IMR-90 (cell line): ENCODE results near the gene KRIT1. TPM values are rescaled to one million over a fixed set of nuclear protein-coding genes. Genes with fewer than 3 reads are reported as not detected.

ENCODE experiments used
- ATAC-seq: fragments of 200-7000 bp; cut with Tn5 transposase; 2 replicates; pipeline ENCODE4 v1.9.1; 2020; ENCODE audit warnings: low read depth, mild to moderate bottlenecking, moderate library complexity
- BruUV-seq: library from RNA; stranded (reverse); fragments of 400-500 nt; replicated peaks from 2 replicates; lab custom pipeline; 2021; lab: Mats Ljungman, UMichigan
- CTCF ChIA-PET: fragments of 300-600 bp; formaldehyde crosslinking; extraction: SDS; loops from one replicate; lab custom pipeline; 2021; ENCODE audit warnings: antibody characterized with exemption; lab: Yijun Ruan, JAX
- POLR2A ChIA-PET: fragments of 300-600 bp; sonication (Branson Sonifier 250); formaldehyde crosslinking; loops from one replicate; lab custom pipeline; 2022; ENCODE audit warnings: antibody characterized with exemption; ENCODE audit not compliant: unreplicated experiment; lab: Charles Lee
- DNase-seq: peaks from one replicate; pipeline ENCODE4 v3.0.0; 2013
- H2AFZ ChIP-seq: replicated peaks from 2 replicates; pipeline ENCODE3; 2013; ENCODE audit warnings: low read length, mild to moderate bottlenecking; ENCODE audit not compliant: poor library complexity
- H2AK5ac ChIP-seq: 2 replicates; pipeline ENCODE4 v1.6.1; 2013; ENCODE audit warnings: low read depth, low read length, inconsistent platforms
- H2AK9ac ChIP-seq: replicated peaks from 2 replicates; pipeline ENCODE3; 2013; ENCODE audit warnings: mild to moderate bottlenecking, low read depth, low read length, moderate library complexity; ENCODE audit not compliant: poor library complexity
- H2BK120ac ChIP-seq: 2 replicates; pipeline ENCODE4 v1.6.1; 2013; ENCODE audit warnings: low read depth, low read length, inconsistent platforms
- H2BK15ac ChIP-seq: 3 replicates; pipeline ENCODE4 v1.6.1; 2013; ENCODE audit warnings: low read depth, low read length, inconsistent platforms
- H2BK20ac ChIP-seq: 2 replicates; pipeline ENCODE4 v1.6.1; 2013; ENCODE audit warnings: low read depth, mild to moderate bottlenecking, inconsistent platforms, low read length, moderate library complexity
- H2BK5ac ChIP-seq: 2 replicates; pipeline ENCODE4 v1.6.1; 2013; ENCODE audit warnings: mild to moderate bottlenecking, low read depth, low read length, inconsistent platforms; ENCODE audit not compliant: poor library complexity, severe bottlenecking
- H3K14ac ChIP-seq: replicated peaks from 2 replicates; pipeline ENCODE4 v1.6.1; 2013; ENCODE audit warnings: low read depth, low read length, inconsistent platforms
- H3K18ac ChIP-seq: 2 replicates; pipeline ENCODE4 v1.6.1; 2013; ENCODE audit warnings: low read depth, low read length, control low read depth
- H3K23ac ChIP-seq: 2 replicates; pipeline ENCODE4 v1.6.1; 2013; ENCODE audit warnings: low read depth, low read length, inconsistent platforms
- H3K27ac ChIP-seq: 2 replicates; pipeline ENCODE4 v1.5.1; 2013; ENCODE audit warnings: mild to moderate bottlenecking, control low read depth, low read length; ENCODE audit not compliant: insufficient read depth
- H3K27me3 ChIP-seq: 2 replicates; pipeline ENCODE4 v1.6.1; 2013; ENCODE audit warnings: low read length; ENCODE audit not compliant: control insufficient read depth, insufficient read depth
- H3K36me3 ChIP-seq: 2 replicates; pipeline ENCODE4 v1.6.1; 2013; ENCODE audit warnings: low read length, mixed read lengths; ENCODE audit not compliant: control insufficient read depth, insufficient read depth
- H3K4ac ChIP-seq: 2 replicates; pipeline ENCODE4 v1.6.1; 2013; ENCODE audit warnings: low read depth, low read length, inconsistent platforms
- H3K4me1 ChIP-seq: 2 replicates; pipeline ENCODE4 v1.6.1; 2013; ENCODE audit warnings: low read length, mixed read lengths; ENCODE audit not compliant: control insufficient read depth, insufficient read depth
- H3K4me2 ChIP-seq: 2 replicates; pipeline ENCODE4 v1.6.1; 2013; ENCODE audit warnings: low read depth, mild to moderate bottlenecking, control low read depth, low read length, moderate library complexity
- H3K4me3 ChIP-seq: 2 replicates; pipeline ENCODE4 v1.5.1; 2013; ENCODE audit warnings: low read depth, mild to moderate bottlenecking, control low read depth, low read length, moderate library complexity; ENCODE audit not compliant: insufficient read depth
- H3K56ac ChIP-seq: 2 replicates; pipeline ENCODE4 v1.6.1; 2013; ENCODE audit warnings: low read length, inconsistent platforms; ENCODE audit not compliant: insufficient read depth; ENCODE audit errors: extremely low read depth
- H3K79me1 ChIP-seq, 2 experiments: 2 replicates each; pipeline ENCODE4 v1.6.1; 2013; ENCODE audit warnings: low read length in 2 of 2, inconsistent platforms in 1 of 2, low read depth in 1 of 2
- H3K9ac ChIP-seq: 2 replicates; pipeline ENCODE4 v1.6.1; 2013; ENCODE audit warnings: low read depth, low read length, control low read depth
- H3K9me1 ChIP-seq: 2 replicates; pipeline ENCODE4 v1.6.1; 2013; ENCODE audit warnings: low read length, inconsistent platforms; ENCODE audit not compliant: insufficient read depth
- H3K9me3 ChIP-seq: 2 replicates; pipeline ENCODE4 v1.6.1; 2013; ENCODE audit warnings: low read length; ENCODE audit not compliant: control insufficient read depth, insufficient read depth
- H4K20me1 ChIP-seq: 2 replicates; pipeline ENCODE4 v1.6.1; 2013; ENCODE audit warnings: low read length, inconsistent platforms; ENCODE audit not compliant: insufficient read depth
- H4K5ac ChIP-seq: 2 replicates; pipeline ENCODE4 v1.6.1; 2013; ENCODE audit warnings: mild to moderate bottlenecking, low read depth, low read length, control low read depth
- H4K8ac ChIP-seq, 2 experiments: 2 replicates each; pipeline ENCODE4 v1.6.1; 2013; ENCODE audit warnings: low read depth in 2 of 2, low read length in 2 of 2, control low read depth in 1 of 2, inconsistent platforms in 1 of 2
- H4K91ac ChIP-seq: 2 replicates; pipeline ENCODE4 v1.6.1; 2013; ENCODE audit warnings: low read depth, low read length, inconsistent platforms; ENCODE audit not compliant: insufficient read depth
- BHLHE40 ChIP-seq: fragments of 150-350 bp; IDR thresholded peaks from 2 replicates; pipeline ENCODE4 v1.6.1; 2016; ENCODE audit warnings: mild to moderate bottlenecking, low read depth, low read length
- CEBPB ChIP-seq: IDR thresholded peaks from 2 replicates; pipeline ENCODE4 v1.6.1; 2012; ENCODE audit warnings: low read depth, low read length, improper control_type of control experiment
- CHD1 ChIP-seq: IDR thresholded peaks from 2 replicates; pipeline ENCODE4 v1.6.1; 2012; ENCODE audit warnings: low read depth, low read length, improper control_type of control experiment
- FOS ChIP-seq: fragments of 150-350 bp; IDR thresholded peaks from 2 replicates; pipeline ENCODE4 v1.6.1; 2016; ENCODE audit warnings: low read depth, low read length
- MAFK ChIP-seq: IDR thresholded peaks from 2 replicates; pipeline ENCODE4 v1.6.1; 2012; ENCODE audit warnings: low read depth, low read length, improper control_type of control experiment
- MAZ ChIP-seq: IDR thresholded peaks from 2 replicates; pipeline ENCODE4 v1.6.1; 2012; ENCODE audit warnings: low read depth, mild to moderate bottlenecking, low read length, improper control_type of control experiment, moderate library complexity, borderline replicate concordance
- MXI1 ChIP-seq: IDR thresholded peaks from 2 replicates; pipeline ENCODE4 v1.6.1; 2012; ENCODE audit warnings: low read depth, mild to moderate bottlenecking, low read length, moderate library complexity, borderline replicate concordance
- NFE2L2 ChIP-seq: fragments of 150-350 bp; IDR thresholded peaks from 2 replicates; pipeline ENCODE4 v1.6.1; 2016; ENCODE audit warnings: low read depth, mild to moderate bottlenecking, low read length
- POLR2A ChIP-seq: IDR thresholded peaks from 2 replicates; pipeline ENCODE4 v1.6.1; 2012; ENCODE audit warnings: mild to moderate bottlenecking, low read depth, low read length
- RAD21 ChIP-seq: IDR thresholded peaks from 2 replicates; pipeline ENCODE4 v1.6.1; 2012; ENCODE audit warnings: low read length, improper control_type of control experiment
- RCOR1 ChIP-seq: IDR thresholded peaks from 2 replicates; pipeline ENCODE4 v1.6.1; 2012; ENCODE audit warnings: mild to moderate bottlenecking, low read length, improper control_type of control experiment; ENCODE audit not compliant: insufficient replicate concordance
- RFX5 ChIP-seq: IDR thresholded peaks from 2 replicates; pipeline ENCODE4 v1.8.0; 2012; ENCODE audit warnings: low read depth, mild to moderate bottlenecking, low read length, moderate library complexity
- SMC3 ChIP-seq: fragments of 150-350 bp; IDR thresholded peaks from 2 replicates; pipeline ENCODE4 v1.6.1; 2016; ENCODE audit warnings: low read depth, mild to moderate bottlenecking, antibody characterized with exemption, low read length, moderate library complexity
- WGBS, 2 experiments: methylation state at CpG; one replicate each; pipeline versions ENCODE4 v1.1.5 to v1.1.7; 2013; ENCODE audit warnings: missing lambda C conversion rate in 2 of 2; ENCODE audit not compliant: insufficient read length in 1 of 2; ENCODE audit errors: extremely low coverage in 2 of 2; 5-methylcytosine and 5-hydroxymethylcytosine counted together
- dilution Hi-C: fragments of 300-500 bp; cut with HindIII; formaldehyde crosslinking; loops from one replicate; pipeline ENCODE4 v1.14.3; 2018; ENCODE audit warnings: low sequenced_read_pairs; ENCODE audit not compliant: unreplicated experiment
- in situ Hi-C: fragments of 300-500 bp; cut with MboI; formaldehyde crosslinking; loops from 3 replicates; pipeline ENCODE4 v1.14.3; 2019; ENCODE audit warnings: low sequenced_read_pairs, inconsistent platforms, mixed read lengths
- intact Hi-C: fragments of 100-400 bp; cut with micrococcal nuclease; formaldehyde crosslinking; loops from 2 replicates; pipeline ENCODE4 v1.10.0; 2022
- polyA plus RNA-seq, 3 experiments: library from polyadenylated mRNA; depleted of rRNA; stranded (reverse); fragments of >200 nt; gene quantifications; 2 replicates each; pipeline ENCODE4 v1.2.3, GENCODE V29; 2012; ENCODE audit warnings: low replicate concordance in 1 of 3
- total RNA-seq: library from RNA; depleted of rRNA; stranded (reverse); fragments of >200 nt; gene quantifications from 2 replicates; pipeline ENCODE4 v1.2.3, GENCODE V29; 2012
- TF ChIP-seq, protein P1 (sequence below): fragments of 150-350 bp; IDR thresholded peaks from 2 replicates; pipeline ENCODE4 v1.6.1; 2017; ENCODE audit warnings: mild to moderate bottlenecking, antibody characterized with exemption, low read length, low read depth
- TF ChIP-seq, protein P2 (sequence below): fragments of 150-350 bp; IDR thresholded peaks from 2 replicates; pipeline ENCODE4 v1.6.1; 2016; ENCODE audit warnings: low read depth, mild to moderate bottlenecking, low read length, moderate library complexity, borderline replicate concordance
- TF ChIP-seq, protein P3 (sequence below): conservative IDR thresholded peaks from 2 replicates; pipeline ENCODE4 v1.5.1; 2012; ENCODE audit warnings: mild to moderate bottlenecking, low read depth, low read length, improper control_type of control experiment

Gene KRIT1
- total and polyA plus RNA-seq, 2 of the 4 experiments (the other 2 are of a cell fraction), result 22.9 to 38.2 TPM

DNA sequence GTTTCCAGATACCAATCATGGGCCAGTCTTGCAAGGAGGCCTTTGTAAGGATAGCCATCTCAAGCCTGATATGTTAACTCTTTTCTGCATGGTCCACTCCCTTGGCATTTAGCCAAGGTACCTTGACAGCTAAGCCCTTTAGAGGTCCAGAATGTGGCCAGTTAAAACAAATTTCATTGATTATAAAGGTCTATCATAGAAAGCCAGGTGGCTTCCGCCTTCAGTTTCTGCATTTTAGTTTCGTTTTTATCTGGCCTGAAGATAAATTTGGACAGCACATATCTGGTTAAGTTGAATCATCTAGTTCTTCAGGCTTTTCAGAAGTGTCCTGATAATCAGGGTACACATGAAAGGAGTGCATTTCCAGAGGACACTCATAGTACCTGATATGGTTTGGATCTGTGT is 30.7 kb upstream of the KRIT1 start:
- no peak overlapping the region for H4K8ac ChIP-seq
- no peak overlapping the region for H2AK5ac ChIP-seq
- no peaks in the 10 kb centered on the region for H3K36me3 ChIP-seq
- H2BK20ac ChIP-seq, result no peak overlapping the region
- TF ChIP-seq MAFK (no peak), SMC3 (no peak), MXI1 (no peak), CEBPB (no peak), RFX5 (no peak), RCOR1 (no peak), FOS (no peak), RAD21 (no peak), POLR2A (no peak), NFE2L2 (no peak), CHD1 (no peak), MAZ (no peak), BHLHE40 (no peak)
- TF ChIP-seq, protein P1, sequence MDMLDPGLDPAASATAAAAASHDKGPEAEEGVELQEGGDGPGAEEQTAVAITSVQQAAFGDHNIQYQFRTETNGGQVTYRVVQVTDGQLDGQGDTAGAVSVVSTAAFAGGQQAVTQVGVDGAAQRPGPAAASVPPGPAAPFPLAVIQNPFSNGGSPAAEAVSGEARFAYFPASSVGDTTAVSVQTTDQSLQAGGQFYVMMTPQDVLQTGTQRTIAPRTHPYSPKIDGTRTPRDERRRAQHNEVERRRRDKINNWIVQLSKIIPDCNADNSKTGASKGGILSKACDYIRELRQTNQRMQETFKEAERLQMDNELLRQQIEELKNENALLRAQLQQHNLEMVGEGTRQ, result no peak
- TF ChIP-seq, protein P2, sequence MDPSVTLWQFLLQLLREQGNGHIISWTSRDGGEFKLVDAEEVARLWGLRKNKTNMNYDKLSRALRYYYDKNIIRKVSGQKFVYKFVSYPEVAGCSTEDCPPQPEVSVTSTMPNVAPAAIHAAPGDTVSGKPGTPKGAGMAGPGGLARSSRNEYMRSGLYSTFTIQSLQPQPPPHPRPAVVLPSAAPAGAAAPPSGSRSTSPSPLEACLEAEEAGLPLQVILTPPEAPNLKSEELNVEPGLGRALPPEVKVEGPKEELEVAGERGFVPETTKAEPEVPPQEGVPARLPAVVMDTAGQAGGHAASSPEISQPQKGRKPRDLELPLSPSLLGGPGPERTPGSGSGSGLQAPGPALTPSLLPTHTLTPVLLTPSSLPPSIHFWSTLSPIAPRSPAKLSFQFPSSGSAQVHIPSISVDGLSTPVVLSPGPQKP, result no peak
- TF ChIP-seq, protein P3, sequence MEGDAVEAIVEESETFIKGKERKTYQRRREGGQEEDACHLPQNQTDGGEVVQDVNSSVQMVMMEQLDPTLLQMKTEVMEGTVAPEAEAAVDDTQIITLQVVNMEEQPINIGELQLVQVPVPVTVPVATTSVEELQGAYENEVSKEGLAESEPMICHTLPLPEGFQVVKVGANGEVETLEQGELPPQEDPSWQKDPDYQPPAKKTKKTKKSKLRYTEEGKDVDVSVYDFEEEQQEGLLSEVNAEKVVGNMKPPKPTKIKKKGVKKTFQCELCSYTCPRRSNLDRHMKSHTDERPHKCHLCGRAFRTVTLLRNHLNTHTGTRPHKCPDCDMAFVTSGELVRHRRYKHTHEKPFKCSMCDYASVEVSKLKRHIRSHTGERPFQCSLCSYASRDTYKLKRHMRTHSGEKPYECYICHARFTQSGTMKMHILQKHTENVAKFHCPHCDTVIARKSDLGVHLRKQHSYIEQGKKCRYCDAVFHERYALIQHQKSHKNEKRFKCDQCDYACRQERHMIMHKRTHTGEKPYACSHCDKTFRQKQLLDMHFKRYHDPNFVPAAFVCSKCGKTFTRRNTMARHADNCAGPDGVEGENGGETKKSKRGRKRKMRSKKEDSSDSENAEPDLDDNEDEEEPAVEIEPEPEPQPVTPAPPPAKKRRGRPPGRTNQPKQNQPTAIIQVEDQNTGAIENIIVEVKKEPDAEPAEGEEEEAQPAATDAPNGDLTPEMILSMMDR, result no peak
- no peak overlapping the region for H3K56ac ChIP-seq
- POLR2A ChIA-PET, result no interaction called here
- no peak for DNase-seq
- H3K4me2 ChIP-seq, result no peak overlapping the region
- H2AK9ac ChIP-seq, result no peak overlapping the region
- no peak overlapping the region for H4K91ac ChIP-seq
- CTCF ChIA-PET, result no interaction called here
- H3K4me3 ChIP-seq, result no peak overlapping the region
- no peak overlapping the region for H3K23ac ChIP-seq
- dilution Hi-C loops (no loop called here), in situ Hi-C loops (no loop called here), intact Hi-C loops (no loop called here)
- peaks cover 39 to 47% of the 10 kb centered on the region in 2 experiments for H3K79me1 ChIP-seq
- H3K9me3 ChIP-seq, result no peaks in the 10 kb centered on the region
- H3K9me1 ChIP-seq, result no peaks in the 10 kb centered on the region
- H4K5ac ChIP-seq, result no peak overlapping the region
- no peak overlapping the region for H3K4ac ChIP-seq
- H4K20me1 ChIP-seq, result peaks cover 26% of the 10 kb centered on the region
- BruUV-seq, result no TSS peak
- no peak overlapping the region for H3K9ac ChIP-seq
- no peak overlapping the region for H3K14ac ChIP-seq
- H2AFZ ChIP-seq, result no peak overlapping the region
- H3K18ac ChIP-seq, result no peak overlapping the region
- ATAC-seq, result no peak
- H3K4me1 ChIP-seq, result no peaks in the 10 kb centered on the region
- WGBS, 2 experiments, result 100% methylated on average over 2 of the region's 2 CpGs; no CpG with 5 or more reads in 1 of the 2 experiments
- no peak overlapping the region for H3K27ac ChIP-seq
- H2BK5ac ChIP-seq, result no peak overlapping the region
- H2BK15ac ChIP-seq, result no peak overlapping the region
- H2BK120ac ChIP-seq, result no peak overlapping the region
- no peaks in the 10 kb centered on the region for H3K27me3 ChIP-seq
